ENCODE results near the gene SLC9A9.

- TF ChIP-seq CTCF (IDR thresholded peaks at IDR 0.05) = no peak
- no peak for TF ChIP-seq POLR2A (IDR thresholded peaks at IDR 0.05)
These were observed 17.5 kb downstream of the SLC9A9 start for GRCh38 chr3:143830786-143831185.

All from gastroesophageal sphincter (tissue), 3 donors.